HepG2 (cell line): Measurements from ENCODE around the gene ZNF846. TPM values are rescaled to one million over a fixed set of nuclear protein-coding genes. Genes with fewer than 3 reads are reported as not detected.
"Not testable (repeated sequence)": the region's sequence is repeated elsewhere in the genome, so short reads cannot be mapped to it uniquely, and the experiment has no call there.

Experiments
- ATAC-seq: fragments of 200-7000 bp; cut with Tn5 transposase; 3 replicates; pipeline ENCODE4 v1.9.1; 2020; ENCODE audit warnings: mild to moderate bottlenecking, moderate library complexity
- BruUV-seq: library from RNA; stranded (reverse); fragments of 400-500 nt; replicated peaks from 2 replicates; lab custom pipeline; 2021; lab: Mats Ljungman, UMichigan
- CTCF ChIA-PET: fragments of 300-600 bp; formaldehyde crosslinking; extraction: SDS; loops from one replicate; lab custom pipeline; 2021; ENCODE audit warnings: low total read pairs, inconsistent platforms, low intra/inter-chr PET ratio; lab: Yijun Ruan, JAX
- POLR2A ChIA-PET: fragments of 350-600 bp; sonication (Branson Sonifier 250); formaldehyde crosslinking; loops from one replicate; lab custom pipeline; 2020; ENCODE audit warnings: antibody characterized with exemption, inconsistent platforms; lab: Yijun Ruan, JAX
- DNase-seq: peaks from one replicate; pipeline ENCODE4 v3.0.0-alpha.2; 2015; ENCODE audit warnings: low spot score
- FAIRE-seq: peaks from 3 replicates; lab custom pipeline; 2011; peaks lifted over from hg19 to GRCh38; lab: Jason Lieb, UNC
- H2AFZ ChIP-seq: one replicate; pipeline ENCODE4 v1.6.1; 2011; ENCODE audit warnings: low read length, inconsistent platforms
- H3K27ac ChIP-seq: fragments of 300-600 bp; 3 replicates; pipeline ENCODE4 v1.8.0; 2011; ENCODE audit warnings: mixed run types, mild to moderate bottlenecking, mixed read lengths, low read length, inconsistent platforms; ENCODE audit not compliant: insufficient read depth; ENCODE audit errors: extremely low read length
- H3K27me3 ChIP-seq, 2 experiments: fragments of 200-600 bp in 1 of 2; 2 replicates in 1 of 2; 3 replicates in 1 of 2; pipeline versions ENCODE4 v1.6.0 to v1.8.0; 2011; ENCODE audit warnings: low read length in 2 of 2, mild to moderate bottlenecking in 2 of 2, moderate library complexity in 2 of 2, inconsistent platforms in 1 of 2; ENCODE audit not compliant: insufficient read depth in 2 of 2, control insufficient read depth in 1 of 2
- H3K36me3 ChIP-seq, 2 experiments: fragments of 200-600 bp in 1 of 2; replicated peaks in 1 of 2; 2 replicates in 1 of 2; 3 replicates in 1 of 2; pipeline versions ENCODE4 v1.5.1 to v1.8.0; 2011; ENCODE audit warnings: low read length in 2 of 2, inconsistent platforms in 1 of 2; ENCODE audit not compliant: insufficient read depth in 2 of 2, control insufficient read depth in 1 of 2
- H3K4me1 ChIP-seq: 2 replicates; pipeline ENCODE4 v1.5.1; 2012; ENCODE audit warnings: low read length, inconsistent platforms; ENCODE audit not compliant: insufficient read depth
- H3K4me2 ChIP-seq: 2 replicates; pipeline ENCODE4 v1.6.0; 2011; ENCODE audit warnings: low read depth, low read length, inconsistent platforms
- H3K4me3 ChIP-seq, 3 experiments: fragments of 200-600 bp in 1 of 3; sonication (generic), shearing (Covaris generic) in 1 of 3; replicated peaks in 1 of 3; 2 replicates each; pipeline ENCODE4 v1.5.1; 2011 to 2016; ENCODE audit warnings: low read length in 3 of 3, inconsistent platforms in 2 of 3, low read depth in 2 of 3, mild to moderate bottlenecking in 2 of 3, control low read depth in 1 of 3, mixed read lengths in 1 of 3; ENCODE audit not compliant: insufficient read depth in 1 of 3
- H3K79me2 ChIP-seq: one replicate; pipeline ENCODE4 v1.6.1; 2011; ENCODE audit warnings: low read length, inconsistent platforms; ENCODE audit not compliant: insufficient read depth
- H3K9ac ChIP-seq: 2 replicates; pipeline ENCODE4 v1.6.0; 2011; ENCODE audit warnings: mild to moderate bottlenecking, low read depth, low read length, inconsistent platforms; ENCODE audit not compliant: insufficient read depth
- H3K9me3 ChIP-seq: 2 replicates; pipeline ENCODE4 v1.5.1; 2012; ENCODE audit warnings: mild to moderate bottlenecking, low read length
- H4K20me1 ChIP-seq: 2 replicates; pipeline ENCODE4 v1.6.0; 2011; ENCODE audit warnings: inconsistent platforms, mild to moderate bottlenecking, low read length, moderate library complexity; ENCODE audit not compliant: insufficient read depth
- ZNF510 ChIP-seq: sonication (generic); formaldehyde crosslinking; IDR thresholded peaks from 2 replicates; pipeline ENCODE4 v1.4.0; 2020; ENCODE audit warnings: low read depth, mild to moderate bottlenecking, missing genetic modification reagents
- ZNF883 ChIP-seq: sonication (generic); formaldehyde crosslinking; IDR thresholded peaks from 2 replicates; pipeline ENCODE4 v1.5.1; 2020; ENCODE audit warnings: mild to moderate bottlenecking, missing genetic modification reagents; ENCODE audit errors: not compliant biosample characterization
- WGBS: methylation state at CpG from one replicate; pipeline ENCODE4 v1.1.6; 2017; ENCODE audit warnings: low lambda C conversion rate; 5-methylcytosine and 5-hydroxymethylcytosine counted together
- in situ Hi-C: cut with HindIII; loops from 2 replicates; pipeline ENCODE4 v1.10.0; 2017; ENCODE audit warnings: low pct_unique_long_range_greater_than_20kb; ENCODE audit not compliant: extremely low pct_ligation_motif_present
- intact Hi-C: fragments of 100-400 bp; cut with micrococcal nuclease; formaldehyde crosslinking; loops from one replicate; pipeline ENCODE4 v1.10.0; 2022; ENCODE audit not compliant: unreplicated experiment
- polyA plus RNA-seq, 8 experiments: library from polyadenylated mRNA; depleted of rRNA in 3 of 8; stranded (reverse) in 7 of 8; unstranded in 1 of 8; fragments of >200 nt; fragmentation: Illumina TruSeq in 4 of 8; extraction: Trizol in 4 of 8; gene quantifications; 2 replicates each; pipeline versions ENCODE4 v1.2.1 to v1.2.3, GENCODE V29; 2011 to 2016; ENCODE audit warnings: low read depth in 4 of 8, missing spikeins in 1 of 8, mixed read lengths in 1 of 8; ENCODE audit not compliant: insufficient read depth in 1 of 8
- total RNA-seq, 5 experiments: library from RNA; depleted of rRNA; stranded (reverse); fragments of >200 nt; fragmentation: Illumina TruSeq; extraction: Trizol; gene quantifications; 2 replicates each; pipeline ENCODE4 v1.2.3, GENCODE V29; 2016; ENCODE audit warnings: low read depth in 1 of 5

ZNF846 gene
- total and polyA plus RNA-seq, 2 of the 13 experiments (the other 11 are each of a cell fraction or from before 2014, with no cell fraction given), result 4.8 to 5.4 TPM

GRCh38 chr19:9788604-9789003 lies 20.1 kb upstream of the ZNF846 start:
- intact Hi-C loops, result not testable (repeated sequence)
- CTCF ChIA-PET, result interaction anchor here (2.7 kb wide), 1 partner anchor 163 kb away, joined by 31 read pairs; no protein-coding TSS in a partner anchor

DNA sequence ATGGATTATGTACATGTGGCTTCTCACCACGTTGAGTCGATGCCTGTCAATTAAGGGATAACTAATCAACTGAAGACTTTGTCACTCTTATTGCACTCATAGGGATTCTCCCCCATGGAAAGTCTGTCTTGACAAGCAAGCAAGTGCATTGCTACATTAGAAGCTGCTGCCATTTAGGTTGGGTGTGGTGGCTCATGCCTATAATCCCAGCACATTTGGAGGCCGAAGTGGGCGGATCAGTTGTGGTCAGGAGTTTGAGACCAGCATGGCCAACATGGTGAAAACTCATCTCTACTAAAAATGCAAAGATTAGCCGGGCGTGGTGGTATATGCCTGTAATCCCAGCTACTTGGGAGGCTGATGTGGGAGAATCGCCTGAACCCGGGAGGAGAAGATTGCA lies 18.3 kb upstream of the ZNF846 start:
- ChIA-PET POLR2A (no interaction called here), CTCF (no interaction called here)
- intact Hi-C loops, result no loop called here
- Histone ChIP-seq H3K9me3 (no peaks in the 10 kb centered on the region), H3K9ac (no peak overlapping the region), H3K4me1 (peaks cover 42% of the 10 kb centered on the region), H4K20me1 (no peaks in the 10 kb centered on the region), H3K4me3 (0 out of 6 replicates have a peak overlapping the region, but pooled peaks of 1 of the 3 experiments have one; percentile 90), H3K79me2 (no peaks in the 10 kb centered on the region), H3K27me3 (no peaks in the 10 kb centered on the region), H3K36me3 (no peaks in the 10 kb centered on the region), H2AFZ (no peak overlapping the region), H3K4me2 (peak overlapping the region; percentile 64), H3K27ac (no peak overlapping the region)
- in situ Hi-C loops, result loop anchor here (25.0 kb wide), 1 partner anchor 650 kb away; the partner anchor contains the start of genes OR7G3 and ZNF317
- no peak for FAIRE-seq
- ATAC-seq, result no peak
- no peak for DNase-seq
- BruUV-seq, result no TSS peak
- WGBS, result 99% methylated on average over 8 of the region's 8 CpGs
- TF ChIP-seq ZNF883 (CRISPR knock-in tag) (peak; percentile 43), ZNF510 (CRISPR knock-in tag) (no peak)

More at GRCh38 chr19:9788604-9789003, 20.1 kb upstream of the ZNF846 start:
- H3K9ac ChIP-seq, H3K36me3 ChIP-seq, H2AFZ ChIP-seq, H3K27ac ChIP-seq, H3K27me3 ChIP-seq, DNase-seq, H4K20me1 ChIP-seq, FAIRE-seq, ATAC-seq, H3K4me2 ChIP-seq, H3K79me2 ChIP-seq, BruUV-seq, H3K4me3 ChIP-seq, H3K9me3 ChIP-seq: not testable (repeated sequence)
- H3K4me1 ChIP-seq, result peaks cover 32% of the 10 kb centered on the region
- POLR2A ChIA-PET, result interaction anchor here (1.3 kb wide), 1 partner anchor 20 kb away, joined by 5 read pairs; the partner anchor contains the start of gene ZNF846
- in situ Hi-C loops, result loop anchor here (25.0 kb wide), 1 partner anchor 651 kb away; the partner anchor contains the start of genes OR7G3 and ZNF317
- WGBS, result 94% methylated on average over 13 of the region's 13 CpGs
